Measurements from ENCODE around the gene APLP2. TPM values are rescaled to one million over a fixed set of nuclear protein-coding genes. Genes with fewer than 3 reads are reported as not detected.
"Not testable (repeated sequence)": the region's sequence is repeated elsewhere in the genome, so short reads cannot be mapped to it uniquely, and the experiment has no call there.

The APLP2 gene
- total RNA-seq, 1 donor from 2014 or later, result 268 TPM

GRCh38 chr11:130103296-130103814 lies 33.7 kb downstream of the APLP2 start:
- peak; percentile 73 for ATAC-seq (ENCODE audit: poor library complexity)
- no peak for DNase-seq
- intact Hi-C loops (cut with DNase I), result no loop called here

- intact Hi-C loops (cut with DNase I), result no loop called here
- ATAC-seq (ENCODE audit: poor library complexity), result no peak
Observed at GRCh38 chr11:130106381-130106780, 36.7 kb downstream of the APLP2 start.

GRCh38 chr11:130108671-130109070 lies 39.0 kb downstream of the APLP2 start:
- ATAC-seq (ENCODE audit: poor library complexity); intact Hi-C loops (cut with DNase I): not testable (repeated sequence)

More at GRCh38 chr11:130106381-130106780, 36.7 kb downstream of the APLP2 start:
- DNase-seq, result no peak

GRCh38 chr11:130109386-130109785 lies 39.7 kb downstream of the APLP2 start:
- ATAC-seq (ENCODE audit: poor library complexity) (no peak), DNase-seq (no peak)
- intact Hi-C loops (cut with DNase I), result no loop called here

More at GRCh38 chr11:130108671-130109070, 39.0 kb downstream of the APLP2 start:
- DNase-seq, result not testable (repeated sequence)

- DNase-seq (no peak), ATAC-seq (ENCODE audit: poor library complexity) (no peak)
- intact Hi-C loops (cut with DNase I), result no loop called here
Observed at GRCh38 chr11:130110339-130111108, 40.8 kb downstream of the APLP2 start.

GRCh38 chr11:130112071-130112830 lies 42.6 kb downstream of the APLP2 start:
- ATAC-seq (ENCODE audit: poor library complexity) (no peak), DNase-seq (no peak)
- intact Hi-C loops (cut with DNase I), result no loop called here

- ATAC-seq (ENCODE audit: poor library complexity) (no peak), DNase-seq (no peak)
- intact Hi-C loops (cut with DNase I), result no loop called here
Observed at GRCh38 chr11:130114281-130114680, 44.6 kb downstream of the APLP2 start.

GRCh38 chr11:130114726-130115125 lies 45.0 kb downstream of the APLP2 start:
- DNase-seq (no peak), ATAC-seq (ENCODE audit: poor library complexity) (no peak)
- intact Hi-C loops (cut with DNase I), result no loop called here

- DNase-seq (no peak), ATAC-seq (ENCODE audit: poor library complexity) (no peak)
- intact Hi-C loops (cut with DNase I), result no loop called here
Observed at GRCh38 chr11:130115218-130115617, 45.5 kb downstream of the APLP2 start.

- intact Hi-C loops (cut with DNase I), result no loop called here
- no peak for DNase-seq
Observed at GRCh38 chr11:130118165-130118564, 48.5 kb downstream of the APLP2 start.

GRCh38 chr11:130118636-130119387 lies 49.1 kb downstream of the APLP2 start:
- intact Hi-C loops (cut with DNase I), result no loop called here
- DNase-seq (no peak), ATAC-seq (ENCODE audit: poor library complexity) (no peak)

More at GRCh38 chr11:130118165-130118564, 48.5 kb downstream of the APLP2 start:
- ATAC-seq (ENCODE audit: poor library complexity), result no peak

GRCh38 chr11:130120045-130120444 lies 50.4 kb downstream of the APLP2 start:
- intact Hi-C loops (cut with DNase I), result loop anchor here (10.0 kb wide), 2 partner anchors 45 to 125 kb away; no protein-coding TSS in a partner anchor

GRCh38 chr11:130121445-130121978 lies 51.8 kb downstream of the APLP2 start:
- intact Hi-C loops (cut with DNase I), result loop anchor here (10.0 kb wide), 2 partner anchors 47 to 127 kb away; no protein-coding TSS in a partner anchor
- ATAC-seq (ENCODE audit: poor library complexity), result no peak
- no peak for DNase-seq

More at GRCh38 chr11:130120045-130120444, 50.4 kb downstream of the APLP2 start:
- ATAC-seq (ENCODE audit: poor library complexity) (no peak), DNase-seq (no peak)

GRCh38 chr11:130122141-130122575 lies 52.5 kb downstream of the APLP2 start:
- ATAC-seq (ENCODE audit: poor library complexity) (no peak), DNase-seq (no peak)
- intact Hi-C loops (cut with DNase I), result loop anchor here (10.0 kb wide), 2 partner anchors 47 to 127 kb away; no protein-coding TSS in a partner anchor

- ATAC-seq (ENCODE audit: poor library complexity), result no peak
Observed at GRCh38 chr11:130123414-130124040, 53.8 kb downstream of the APLP2 start.

GRCh38 chr11:130124096-130124495 lies 54.4 kb downstream of the APLP2 start:
- intact Hi-C loops (cut with DNase I), result loop anchor here (10.0 kb wide), 2 partner anchors 49 to 129 kb away; no protein-coding TSS in a partner anchor
- ATAC-seq (ENCODE audit: poor library complexity) (peak; percentile 96), DNase-seq (peak; percentile 87)

More at GRCh38 chr11:130123414-130124040, 53.8 kb downstream of the APLP2 start:
- no peak for DNase-seq
- intact Hi-C loops (cut with DNase I), result loop anchor here (10.0 kb wide), 2 partner anchors 49 to 129 kb away; no protein-coding TSS in a partner anchor

- no peak for ATAC-seq (ENCODE audit: poor library complexity)
Observed at GRCh38 chr11:130125638-130126037, 55.9 kb downstream of the APLP2 start.

More at GRCh38 chr11:130125638-130126037, 55.9 kb downstream of the APLP2 start:
- intact Hi-C loops (cut with DNase I), result loop anchor here (10.0 kb wide), 2 partner anchors 51 to 131 kb away; no protein-coding TSS in a partner anchor
- no peak for DNase-seq

All from Right ventricle myocardium superior (tissue), 1 donor.